ACHN (cell line): Measurements from ENCODE around the gene S100PBP.
"Not testable (repeated sequence)": the region's sequence is repeated elsewhere in the genome, so short reads cannot be mapped to it uniquely, and the experiment has no call there.

Experiments used
- DNase-seq: peaks from one replicate; pipeline ENCODE4 v3.0.0-alpha.2; 2015
- in situ Hi-C: cut with HindIII; loops from 2 replicates; pipeline ENCODE4 v1.10.0; 2017; ENCODE audit warnings: low sequenced_read_pairs, low pct_ligation_motif_present, low pct_unique_long_range_greater_than_20kb

The S100PBP gene

DNA sequence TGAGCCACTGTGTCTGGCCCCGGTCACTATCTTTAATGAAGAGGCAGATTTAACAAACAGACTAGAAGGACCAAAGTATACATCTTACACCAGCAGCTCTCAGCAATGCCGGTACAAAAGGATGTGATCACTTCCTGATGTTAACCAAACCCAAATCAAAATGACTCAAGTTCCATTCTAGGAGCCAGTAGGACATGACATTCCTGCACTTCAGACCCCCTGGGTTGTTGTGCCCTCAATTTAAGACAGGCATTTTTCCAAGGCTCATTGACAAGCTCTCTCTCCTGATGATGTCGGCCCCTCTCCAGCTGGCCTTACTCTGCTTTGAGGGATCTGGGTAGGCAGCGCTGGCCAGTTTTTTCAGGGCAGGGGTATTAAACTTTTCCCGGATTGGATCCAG is 35.4 kb upstream of the S100PBP start:
- no peak for DNase-seq
- in situ Hi-C loops, result loop anchor here (5.0 kb wide), 1 partner anchor 70 kb away; no protein-coding TSS in a partner anchor

DNA sequence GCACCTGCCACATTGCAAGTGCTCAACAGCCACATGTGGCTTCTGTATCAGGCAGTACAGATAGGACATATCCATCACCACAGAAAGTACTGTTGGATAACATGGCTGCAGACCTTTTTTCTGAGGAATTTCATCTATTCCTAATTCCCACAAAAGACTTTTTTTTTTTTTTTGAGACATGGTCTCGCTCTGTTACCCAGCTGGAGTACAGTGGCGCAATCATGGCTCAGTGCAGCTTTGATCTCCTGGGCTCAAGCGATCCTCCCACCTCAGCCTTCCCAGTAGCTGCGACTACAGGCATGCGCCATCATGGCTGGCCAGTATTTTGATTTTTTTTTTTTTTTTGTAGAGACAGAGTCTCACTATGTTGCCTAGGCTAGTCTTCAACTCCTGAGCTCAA is 33.6 kb upstream of the S100PBP start:
- DNase-seq, result peak; percentile 24
- in situ Hi-C loops, result loop anchor here (5.0 kb wide), 1 partner anchor 72 kb away; no protein-coding TSS in a partner anchor

DNA sequence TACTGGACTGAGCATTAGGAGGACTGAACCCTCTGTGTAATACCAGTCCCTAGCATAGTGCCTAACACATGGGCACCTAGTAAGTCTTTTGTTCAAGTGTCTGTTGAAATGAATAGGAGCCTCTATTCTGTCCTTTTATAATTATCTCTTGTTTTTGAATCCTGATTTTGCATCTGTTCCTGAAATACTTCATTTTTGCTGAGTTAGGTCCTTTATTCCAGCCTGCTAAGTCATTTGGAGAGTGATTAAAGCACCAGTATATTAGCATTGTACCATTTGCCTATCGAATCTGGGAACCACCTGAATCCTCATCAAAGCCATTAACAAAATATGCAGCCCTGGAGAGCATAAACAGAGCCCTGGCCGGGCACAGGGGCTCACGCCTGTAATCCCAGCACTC is 32.6 kb upstream of the S100PBP start:
- in situ Hi-C loops, result loop anchor here (5.0 kb wide), 1 partner anchor 73 kb away; no protein-coding TSS in a partner anchor
- DNase-seq, result no peak

DNA sequence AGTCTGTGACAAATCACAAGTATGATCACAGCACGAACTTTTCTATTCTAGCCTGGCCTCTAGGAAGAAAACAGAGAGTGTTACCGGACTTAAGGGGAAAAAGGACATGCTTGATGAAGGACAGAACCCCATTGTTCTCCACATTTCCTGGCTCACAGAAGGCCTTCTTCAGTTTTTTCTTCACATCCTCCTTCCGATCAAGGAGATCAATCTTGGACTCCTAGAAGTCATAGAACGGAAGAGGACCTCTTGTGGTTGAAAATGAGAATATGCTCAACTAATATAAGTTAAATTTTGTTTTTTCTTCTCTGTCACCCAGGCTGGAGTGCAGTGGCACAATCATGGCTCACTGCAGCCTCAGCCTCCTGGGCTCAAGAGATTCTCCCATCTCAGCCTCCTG is 30.6 kb upstream of the S100PBP start:
- peak; percentile 21 for DNase-seq
- in situ Hi-C loops, result no loop called here

DNA sequence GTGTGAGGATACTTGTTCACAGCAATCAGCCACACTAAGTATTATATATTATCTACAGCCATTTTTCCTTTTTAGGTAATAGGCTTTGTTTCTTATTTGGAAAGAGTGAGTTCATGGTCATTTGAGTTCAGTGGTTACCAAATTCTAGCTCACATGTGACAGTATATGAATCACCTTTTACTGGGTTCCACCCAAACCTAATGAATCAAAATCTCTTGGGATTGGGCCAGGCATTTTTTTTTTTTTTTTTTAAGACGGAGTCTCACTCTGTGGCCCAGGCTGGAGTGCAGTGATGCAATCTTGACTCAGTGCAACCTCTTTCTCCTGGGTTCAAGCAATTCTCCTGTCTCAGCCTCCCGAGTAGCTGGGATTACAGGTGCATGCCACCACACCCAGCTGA is 28.1 kb upstream of the S100PBP start:
- DNase-seq, result peak; percentile 49

DNA sequence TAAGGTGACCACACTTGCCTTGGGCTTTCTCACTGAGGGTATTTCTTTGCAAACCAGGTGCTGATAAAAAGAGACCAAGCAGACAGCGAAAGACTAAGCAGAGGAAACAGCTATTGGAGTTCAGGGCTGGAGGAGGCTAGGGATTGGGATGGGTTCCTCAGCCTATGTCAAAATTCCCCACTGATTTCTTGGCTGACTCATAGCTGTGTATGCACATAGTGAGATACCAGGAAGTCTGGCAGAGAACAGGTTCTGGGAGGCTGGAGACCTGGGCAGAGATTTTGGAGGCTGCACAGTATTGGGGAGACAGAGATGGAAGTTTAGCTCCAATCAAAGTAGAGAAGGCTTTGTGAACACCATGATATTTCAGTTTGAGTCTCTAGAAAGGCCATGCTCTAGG is 25.6 kb upstream of the S100PBP start:
- DNase-seq, result no peak
- in situ Hi-C loops, result no loop called here

More for the DNA sequence above, 28.1 kb upstream of the S100PBP start:
- in situ Hi-C loops, result not testable (repeated sequence)

DNA sequence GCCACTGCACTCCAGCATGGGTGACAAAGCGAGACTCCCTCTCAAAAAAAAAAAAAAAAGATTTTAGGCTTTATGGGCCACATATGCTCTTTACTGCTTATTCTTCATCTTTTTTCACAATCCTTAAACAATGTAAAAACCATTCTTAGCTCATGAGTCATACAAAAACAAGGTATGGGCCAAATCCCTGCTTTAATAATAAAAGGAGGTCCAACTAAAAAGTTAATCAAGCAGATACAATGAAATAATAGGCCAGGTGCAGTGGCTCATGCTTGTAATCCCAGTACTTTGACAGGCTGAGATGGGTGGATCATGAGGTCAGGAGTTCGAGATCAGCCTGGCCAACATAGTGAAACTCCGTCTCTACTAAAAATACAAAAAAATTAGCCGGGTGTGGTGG is 21.7 kb upstream of the S100PBP start:
- in situ Hi-C loops, DNase-seq: not testable (repeated sequence)

DNA sequence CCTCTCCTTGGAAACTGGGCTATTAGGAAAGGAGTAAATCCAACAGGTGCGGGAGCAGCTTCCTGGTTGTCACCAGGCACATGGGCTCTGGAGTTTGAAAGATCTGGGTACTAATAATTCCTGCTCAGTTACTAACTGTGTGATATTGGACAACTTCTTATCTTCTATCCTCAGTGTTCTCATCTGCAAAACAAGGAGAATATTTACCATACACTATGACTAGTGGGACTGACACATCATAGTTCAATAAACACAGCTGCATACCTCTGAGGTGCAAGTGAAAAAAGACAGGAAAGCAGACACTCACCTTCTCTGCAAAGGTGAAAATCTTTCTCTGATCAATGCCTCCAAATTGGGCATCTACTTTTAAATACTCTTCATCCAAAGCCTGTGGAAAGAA is 20.0 kb upstream of the S100PBP start:
- no peak for DNase-seq
- in situ Hi-C loops, result no loop called here

DNA sequence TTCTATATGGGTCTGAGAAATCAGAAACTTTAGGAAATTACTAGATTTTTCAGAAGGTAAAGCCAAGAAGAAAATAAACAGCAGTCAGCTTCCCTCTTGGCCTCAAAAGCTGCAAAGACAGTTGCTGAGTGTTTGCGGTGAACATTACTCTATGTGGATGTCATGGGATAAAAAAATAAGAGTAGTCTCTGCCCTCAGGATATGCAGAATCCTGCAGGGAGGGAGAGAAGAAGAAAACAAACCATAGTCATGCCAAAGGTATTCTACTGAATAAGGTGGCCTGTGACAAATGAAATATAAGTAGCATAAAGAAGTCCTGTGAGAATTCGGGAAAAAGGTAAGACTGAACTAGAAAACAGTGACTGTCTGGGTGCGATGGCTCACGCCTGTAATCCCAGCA is 19.3 kb upstream of the S100PBP start:
- in situ Hi-C loops, result no loop called here
- no peak for DNase-seq

DNA sequence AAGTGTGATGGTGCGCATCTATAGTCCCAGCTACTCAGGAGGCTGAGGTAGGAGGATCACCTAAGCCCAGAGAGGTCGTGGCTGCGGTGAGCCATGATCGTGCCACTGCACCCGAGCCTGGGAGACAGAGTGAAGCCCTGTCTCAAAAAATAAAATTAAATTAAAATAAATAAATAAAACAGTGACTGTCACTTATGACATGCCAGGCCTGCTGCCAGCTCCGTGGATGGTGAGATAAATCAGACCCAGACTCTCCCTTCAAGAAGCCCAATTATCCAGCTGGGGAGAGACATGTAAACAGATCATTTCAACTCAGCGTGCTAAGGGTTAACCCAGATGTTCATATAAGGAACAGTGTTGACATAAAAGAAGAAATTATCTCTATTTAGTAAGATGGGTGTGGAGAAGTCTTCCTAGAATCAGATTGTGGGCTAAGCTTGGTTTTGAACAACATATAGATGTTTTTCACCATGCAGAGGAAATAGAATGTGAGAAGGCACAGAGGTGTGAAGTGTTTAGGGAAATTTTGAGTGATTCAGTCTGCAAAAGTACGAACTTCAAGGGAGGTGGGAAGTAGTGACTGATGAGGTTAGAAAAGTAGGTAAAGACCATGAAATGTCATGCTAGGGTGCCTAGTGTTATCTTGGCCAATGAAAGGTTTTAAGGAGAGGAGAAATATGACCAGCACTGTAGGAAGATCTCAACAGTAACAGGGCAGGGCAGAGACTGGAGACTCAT is 18.6 kb upstream of the S100PBP start:
- no peak for DNase-seq
- in situ Hi-C loops, result no loop called here

DNA sequence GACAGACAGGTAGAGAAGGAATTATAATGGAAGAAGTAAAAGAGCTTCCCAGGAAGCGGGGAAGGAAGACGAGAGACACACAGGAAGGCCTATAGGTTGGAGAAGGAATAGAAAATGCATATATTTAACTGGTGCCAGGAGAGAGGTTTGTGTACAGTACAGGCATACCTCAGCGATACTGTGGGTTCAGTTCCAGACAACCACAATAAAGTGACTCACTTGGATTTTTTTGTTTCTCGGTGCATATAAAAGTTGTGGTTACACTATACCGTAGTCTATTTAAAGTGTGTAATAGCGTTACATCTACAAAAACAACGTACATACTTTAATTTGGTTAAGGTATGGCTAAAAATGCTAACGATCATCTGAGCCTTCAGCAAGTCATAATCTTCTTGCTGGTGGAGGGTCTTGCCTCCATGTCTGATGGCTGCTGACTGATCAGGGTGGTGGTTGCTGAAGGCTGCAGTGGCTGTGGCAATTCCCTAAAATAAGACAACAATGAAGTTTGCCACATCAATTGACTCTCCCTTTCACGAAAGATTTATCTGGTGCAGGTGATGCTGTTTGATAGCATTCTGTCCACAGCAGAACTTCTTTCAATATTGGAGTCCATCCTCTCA is 16.2 kb upstream of the S100PBP start:
- no peak for DNase-seq
- in situ Hi-C loops, result no loop called here

DNA sequence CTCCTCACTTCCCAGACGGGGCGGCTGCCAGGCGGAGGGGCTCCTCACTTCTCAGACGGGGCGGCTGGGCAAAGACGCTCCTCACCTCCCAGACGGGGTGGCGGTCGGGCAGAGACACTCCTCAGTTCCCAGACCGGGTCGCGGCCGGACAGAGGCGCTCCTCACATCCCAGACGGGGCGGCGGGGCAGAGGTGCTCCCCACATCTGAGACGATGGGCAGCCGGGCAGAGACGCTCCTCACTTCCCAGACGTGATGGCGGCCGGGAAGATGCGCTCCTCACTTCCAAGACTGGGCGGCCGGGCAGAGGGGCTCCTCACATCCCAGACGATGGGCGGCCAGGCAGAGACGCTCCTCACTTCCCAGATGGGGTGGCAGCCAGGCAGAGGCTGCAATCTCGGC is 13.0 kb upstream of the S100PBP start:
- in situ Hi-C loops, DNase-seq: not testable (repeated sequence)

DNA sequence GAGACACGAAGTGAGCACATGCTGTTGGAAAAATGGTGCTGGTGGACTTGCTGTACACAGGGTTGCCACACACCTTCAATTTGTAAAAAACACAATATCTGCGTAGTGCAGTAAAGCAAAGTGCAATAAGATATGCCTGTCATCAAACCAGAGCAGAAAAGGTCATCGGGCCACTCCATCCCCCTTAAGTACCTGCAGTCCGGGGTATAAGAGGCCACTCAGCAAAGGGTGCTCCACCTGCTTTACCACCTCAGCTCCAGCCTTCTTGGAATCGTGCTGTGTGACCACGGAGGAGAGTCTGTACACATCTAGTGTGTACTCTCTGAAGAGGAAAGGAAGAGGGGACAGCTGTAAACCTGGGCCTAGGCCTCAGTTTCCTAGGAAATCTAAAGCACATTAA is 11.2 kb upstream of the S100PBP start:
- in situ Hi-C loops, result no loop called here
- DNase-seq, result no peak

DNA sequence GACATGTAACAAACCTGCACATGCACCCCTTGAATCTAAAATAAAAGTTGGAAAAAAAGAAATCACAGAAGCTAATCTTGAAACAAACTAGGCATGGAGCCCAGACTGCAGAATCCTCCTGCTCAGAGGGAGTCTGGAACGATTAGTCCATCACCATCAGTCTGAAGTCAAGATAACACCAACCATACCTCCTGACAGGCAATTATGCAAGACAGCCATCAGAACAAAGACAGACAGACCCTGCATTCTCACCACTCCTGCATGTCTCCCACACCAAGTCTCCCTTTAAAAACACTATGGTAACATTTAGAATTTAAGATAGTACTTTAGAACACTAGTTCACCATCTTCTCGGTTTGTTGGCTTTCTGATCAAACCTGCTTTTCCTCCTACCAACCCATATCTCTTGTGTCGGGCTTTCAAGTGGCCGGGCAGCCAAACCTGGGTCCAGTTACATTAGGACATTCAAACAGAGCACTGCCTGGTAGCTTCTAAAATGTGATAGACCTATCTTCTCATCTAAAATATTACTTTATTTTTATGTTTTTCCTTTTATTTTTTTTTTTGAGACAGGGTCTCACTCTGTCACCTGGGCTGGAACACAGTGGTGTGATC is 10.4 kb upstream of the S100PBP start:
- in situ Hi-C loops, result no loop called here
- DNase-seq, result no peak

DNA sequence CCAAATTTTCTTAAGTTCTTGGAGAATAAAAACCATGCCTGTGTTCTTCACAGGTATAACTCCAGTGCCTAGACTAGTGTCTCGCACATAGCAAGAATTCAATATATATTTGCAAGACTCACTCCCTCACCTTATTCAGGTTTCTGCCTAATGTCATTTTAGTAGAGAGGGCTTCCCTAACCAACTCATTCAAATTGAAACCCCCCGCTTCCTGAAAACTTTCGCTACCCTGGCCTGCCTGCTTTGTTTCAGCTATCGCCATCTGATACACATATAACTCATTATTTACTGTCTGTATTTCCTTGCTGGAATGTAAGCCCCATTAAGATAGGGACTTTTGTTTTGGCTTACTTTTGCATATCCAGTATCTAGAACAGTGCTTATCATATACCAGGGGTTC is 8.9 kb upstream of the S100PBP start:
- in situ Hi-C loops, result no loop called here

DNA sequence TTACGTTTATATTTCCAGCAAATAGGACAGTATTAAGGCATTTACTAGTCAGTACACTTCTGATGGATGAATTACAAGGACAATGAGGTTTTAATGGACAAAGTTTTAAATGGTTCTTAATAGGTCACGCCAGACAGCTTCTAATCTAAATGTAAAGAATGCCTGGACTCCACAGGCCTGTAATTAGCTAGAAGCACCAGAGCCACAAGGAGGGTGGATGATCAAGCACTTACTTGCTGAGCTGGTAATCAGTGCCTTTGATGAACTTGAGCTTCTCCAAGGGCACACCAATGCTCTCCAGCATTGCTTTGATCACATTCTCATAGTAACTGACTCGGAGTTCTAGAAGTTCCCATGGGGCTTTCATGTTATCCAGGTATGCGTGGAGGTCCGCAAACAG is 7.1 kb upstream of the S100PBP start:
- DNase-seq, result no peak
- in situ Hi-C loops, result no loop called here

More for the DNA sequence above, 8.9 kb upstream of the S100PBP start:
- no peak for DNase-seq

DNA sequence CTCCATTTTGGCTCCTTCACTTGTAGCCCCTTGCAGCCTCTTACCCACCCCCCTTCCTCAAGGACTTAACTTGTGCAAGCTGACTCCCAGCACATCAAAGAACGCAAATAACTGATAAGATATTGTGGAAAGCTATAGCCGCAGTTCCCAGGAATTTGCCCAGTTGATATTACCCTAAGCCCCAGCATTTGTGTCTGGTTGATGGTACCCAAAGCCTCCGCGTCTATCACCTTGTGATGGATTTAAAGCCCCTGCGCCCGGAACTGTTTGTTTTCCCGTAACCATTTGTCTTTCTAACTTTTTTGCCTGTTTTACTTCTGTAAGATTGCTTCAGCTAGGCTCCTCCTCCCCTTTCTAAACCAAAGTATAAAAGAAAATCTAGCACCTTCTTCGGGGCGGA is 6.2 kb upstream of the S100PBP start:
- in situ Hi-C loops, result no loop called here

DNA sequence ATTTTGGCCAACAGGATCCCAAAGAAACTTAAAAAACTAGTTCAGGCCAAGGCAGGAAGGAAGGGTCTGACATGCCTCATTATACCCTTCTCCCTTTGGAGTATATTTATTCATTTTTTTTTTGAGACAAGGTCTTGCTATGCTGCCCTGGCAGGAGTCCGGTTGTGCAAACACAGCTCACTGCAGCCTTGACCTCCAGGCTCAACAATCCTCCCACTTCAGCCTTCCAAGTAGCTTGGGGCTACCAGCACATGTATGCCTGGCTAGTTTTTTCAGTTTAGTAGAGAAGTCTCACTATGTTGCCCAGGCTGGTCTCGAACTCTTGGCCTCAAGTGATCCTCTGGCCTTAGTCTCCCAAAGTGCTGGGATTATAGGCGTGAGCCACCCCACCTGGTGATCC is 5.5 kb upstream of the S100PBP start:
- in situ Hi-C loops, result no loop called here
- DNase-seq, result no peak

More for the DNA sequence above, 6.2 kb upstream of the S100PBP start:
- no peak for DNase-seq

DNA sequence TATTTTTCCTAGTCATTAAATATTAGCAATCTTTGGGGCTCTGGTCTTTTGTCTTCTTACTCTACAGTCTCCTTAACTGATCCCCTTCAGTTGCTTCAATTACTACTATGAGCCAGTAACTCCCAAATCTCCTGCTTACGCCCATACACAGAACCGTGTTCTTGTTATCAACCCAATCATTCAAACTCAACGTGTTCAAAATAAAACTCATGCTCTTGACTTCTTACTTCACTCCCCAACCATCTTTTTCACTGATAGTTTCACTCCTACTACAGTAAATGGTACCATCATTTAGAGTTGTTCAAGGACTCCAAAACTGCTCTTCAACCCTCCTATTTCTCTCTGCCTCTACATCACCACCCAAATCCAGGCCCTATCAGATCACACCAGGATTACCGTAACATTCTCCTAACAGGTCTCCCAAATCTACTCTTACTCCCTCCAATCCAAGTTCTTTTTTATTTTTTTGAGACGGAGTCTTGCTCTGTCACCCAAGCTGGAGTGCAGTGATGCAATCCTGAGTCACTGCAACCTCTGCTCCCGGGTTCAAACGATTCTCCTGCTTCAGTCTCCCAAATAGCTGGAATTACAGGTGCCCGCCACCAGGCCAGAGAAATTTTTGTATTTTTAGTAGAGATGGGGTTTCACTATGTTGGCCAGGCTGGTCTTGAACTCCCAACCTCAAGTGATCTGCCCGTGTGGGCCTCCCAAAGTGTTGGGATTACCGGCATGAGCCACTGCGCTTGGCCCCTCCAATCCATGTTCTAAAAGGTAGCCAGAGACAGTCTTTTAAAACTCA is 3.3 kb upstream of the S100PBP start:
- in situ Hi-C loops, result no loop called here
- DNase-seq, result peak; percentile 29
